NCI-H524 (cell line): ENCODE data around the gene ZNF891.

ENCODE experiments used
- DNase-seq, 2 experiments: peaks; one replicate each; lab custom pipeline; 2025; lab: John Stamatoyannopoulos, UW

The ZNF891 gene

GRCh38 chr12:133061954-133062353 is 68.1 kb downstream of the ZNF891 start:
- no peak for DNase-seq

- no peak for DNase-seq
Measured at GRCh38 chr12:133058203-133059113, 71.6 kb downstream of the ZNF891 start.

- no peak for DNase-seq
Measured at GRCh38 chr12:133057446-133057845, 72.6 kb downstream of the ZNF891 start.
